ENCODE measurements around the gene SORCS2.

The SORCS2 gene

GRCh38 chr4:7361280-7361895, 169.1 kb downstream of the SORCS2 start:
- no peaks in the 10 kb centered on the region for H3K27me3 ChIP-seq
- no peak overlapping the region for H3K4me3 ChIP-seq (ENCODE audit: low read depth, low read length)
- no peaks in the 10 kb centered on the region for H3K36me3 ChIP-seq
- H3K4me1 ChIP-seq: peaks cover 24% of the 10 kb centered on the region
- DNase-seq: no peak
- no peak for TF ChIP-seq CTCF (IDR thresholded peaks at IDR 0.05; ENCODE audit: low read depth, low read length)
- H3K9me3 ChIP-seq: no peaks in the 10 kb centered on the region

- H3K36me3 ChIP-seq: no peaks in the 10 kb centered on the region
- no peak for TF ChIP-seq CTCF (IDR thresholded peaks at IDR 0.05; ENCODE audit: low read depth, low read length)
Measured at GRCh38 chr4:7362341-7362740, 170.0 kb downstream of the SORCS2 start.

GRCh38 chr4:7362862-7363430, 170.6 kb downstream of the SORCS2 start:
- peaks cover 8% of the 10 kb centered on the region for H3K4me1 ChIP-seq
- no peaks in the 10 kb centered on the region for H3K36me3 ChIP-seq
- no peaks in the 10 kb centered on the region for H3K27me3 ChIP-seq
- no peak for DNase-seq
- no peak for TF ChIP-seq CTCF (IDR thresholded peaks at IDR 0.05; ENCODE audit: low read depth, low read length)
- H3K4me3 ChIP-seq (ENCODE audit: low read depth, low read length): no peak overlapping the region
- H3K9me3 ChIP-seq: no peaks in the 10 kb centered on the region

More at GRCh38 chr4:7362341-7362740, 170.0 kb downstream of the SORCS2 start:
- H3K4me1 ChIP-seq: peaks cover 14% of the 10 kb centered on the region
- H3K9me3 ChIP-seq: no peaks in the 10 kb centered on the region
- DNase-seq: no peak
- H3K4me3 ChIP-seq (ENCODE audit: low read depth, low read length): no peak overlapping the region
- no peaks in the 10 kb centered on the region for H3K27me3 ChIP-seq

- Histone ChIP-seq H3K36me3 (no peaks in the 10 kb centered on the region), H3K27me3 (no peaks in the 10 kb centered on the region), H3K4me3 (ENCODE audit: low read depth, low read length) (no peak overlapping the region), H3K4me1 (peaks cover 4% of the 10 kb centered on the region; the same call in 1 of the 2 replicates), H3K9me3 (no peaks in the 10 kb centered on the region)
- DNase-seq: no peak
- TF ChIP-seq CTCF (IDR thresholded peaks at IDR 0.05; ENCODE audit: low read depth, low read length): no peak
Measured at GRCh38 chr4:7364979-7365378, 172.6 kb downstream of the SORCS2 start.

GRCh38 chr4:7365462-7366179, 173.3 kb downstream of the SORCS2 start:
- H3K9me3 ChIP-seq: no peaks in the 10 kb centered on the region
- H3K36me3 ChIP-seq: no peaks in the 10 kb centered on the region
- H3K27me3 ChIP-seq: no peaks in the 10 kb centered on the region
- peaks cover 4% of the 10 kb centered on the region; the same call in 1 of the 2 replicates for H3K4me1 ChIP-seq
- no peak for DNase-seq
- TF ChIP-seq CTCF (IDR thresholded peaks at IDR 0.05; ENCODE audit: low read depth, low read length): no peak
- no peak overlapping the region for H3K4me3 ChIP-seq (ENCODE audit: low read depth, low read length)

All from BE2C (cell line).